ENCODE data around the gene SHBG.

SHBG gene

GRCh38 chr17:7626307-7626706 is 3.6 kb upstream of the SHBG start:
- H3K27me3 ChIP-seq, result no peaks in the 10 kb centered on the region
- H3K4me1 ChIP-seq (ENCODE audit: control insufficient read depth in 1 of 2, insufficient read depth in 1 of 2, low read depth in 1 of 2, low read length in 1 of 2), result peaks cover 18 to 22% of the 10 kb centered on the region in 2 experiments
- H3K9me3 ChIP-seq, result no peaks in the 10 kb centered on the region
- no peak for TF ChIP-seq CTCF (IDR thresholded peaks at IDR 0.05)
- H3K27ac ChIP-seq, result peak overlapping the region; percentile 78
- H3K4me3 ChIP-seq (ENCODE audit: low read depth in 1 of 2, low read length in 1 of 2), result peak overlapping the region; percentile 64 to 75
- no peaks in the 10 kb centered on the region for H3K36me3 ChIP-seq

GRCh38 chr17:7626956-7627249 is 3.0 kb upstream of the SHBG start:
- no peaks in the 10 kb centered on the region for H3K36me3 ChIP-seq
- peak overlapping the region; percentile 78 for H3K27ac ChIP-seq
- H3K4me3 ChIP-seq (ENCODE audit: low read depth in 1 of 2, low read length in 1 of 2), result peak overlapping the region; percentile 64 to 75
- no peak for TF ChIP-seq CTCF (IDR thresholded peaks at IDR 0.05)
- H3K9me3 ChIP-seq, result no peaks in the 10 kb centered on the region
- no peaks in the 10 kb centered on the region for H3K27me3 ChIP-seq
- H3K4me1 ChIP-seq (ENCODE audit: control insufficient read depth in 1 of 2, insufficient read depth in 1 of 2, low read depth in 1 of 2, low read length in 1 of 2), result peaks cover 18 to 22% of the 10 kb centered on the region in 2 experiments

GRCh38 chr17:7627250-7628121 is 2.4 kb upstream of the SHBG start, which contains the start of gene SAT2:
TSS of gene SAT2 (minus strand) at chr17:7627821. CDS start at chr17:7627635, 186 bp downstream.
- Histone ChIP-seq H3K27ac (peak within 1 kb of the TSS; percentile 78), H3K4me3 (ENCODE audit: low read depth in 1 of 2, low read length in 1 of 2) (peak within 1 kb of the TSS; percentile 64 to 75), H3K9me3 (no peaks in the 10 kb centered on the region), H3K27me3 (no peaks in the 10 kb centered on the region), H3K4me1 (ENCODE audit: control insufficient read depth in 1 of 2, insufficient read depth in 1 of 2, low read depth in 1 of 2, low read length in 1 of 2) (peaks cover 18 to 22% of the 10 kb centered on the region in 2 experiments), H3K36me3 (no peaks in the 10 kb centered on the region)
- TF ChIP-seq CTCF (IDR thresholded peaks at IDR 0.05), result no peak

- H3K4me1 ChIP-seq (ENCODE audit: control insufficient read depth in 1 of 2, insufficient read depth in 1 of 2, low read depth in 1 of 2, low read length in 1 of 2), result peaks cover 5 to 13% of the 10 kb centered on the region in 2 experiments
- H3K27me3 ChIP-seq, result peaks cover 11% of the 10 kb centered on the region
- no peaks in the 10 kb centered on the region for H3K36me3 ChIP-seq
- TF ChIP-seq CTCF (IDR thresholded peaks at IDR 0.05), result no peak
- no peak overlapping the region for H3K4me3 ChIP-seq (ENCODE audit: low read depth in 1 of 2, low read length in 1 of 2)
- no peaks in the 10 kb centered on the region for H3K9me3 ChIP-seq
- no peak overlapping the region for H3K27ac ChIP-seq
Observed at GRCh38 chr17:7631398-7632380, 1.8 kb downstream of the SHBG start.

GRCh38 chr17:7632492-7632894 is 2.6 kb downstream of the SHBG start:
- no peak for TF ChIP-seq CTCF (IDR thresholded peaks at IDR 0.05)
- no peak overlapping the region for H3K4me3 ChIP-seq (ENCODE audit: low read depth in 1 of 2, low read length in 1 of 2)

More at GRCh38 chr17:7632492-7632894, 2.6 kb downstream of the SHBG start:
- Histone ChIP-seq H3K36me3 (no peaks in the 10 kb centered on the region), H3K9me3 (no peaks in the 10 kb centered on the region), H3K27me3 (peaks cover 11% of the 10 kb centered on the region), H3K27ac (no peak overlapping the region), H3K4me1 (ENCODE audit: control insufficient read depth in 1 of 2, insufficient read depth in 1 of 2, low read depth in 1 of 2, low read length in 1 of 2) (peaks cover 0 to 5% of the 10 kb centered on the region in 2 experiments)
